Colonic mucosa (tissue), 4 donors: ENCODE results near the gene INTS6. TPM values are rescaled to one million over a fixed set of nuclear protein-coding genes. Genes with fewer than 3 reads are reported as not detected.

Experiments
- DNase-seq: peaks from one replicate; pipeline ENCODE4 v3.0.0-alpha.2; 2020
- H3K27ac ChIP-seq: fragments of 200-600 bp; one replicate; pipeline ENCODE4 v1.8.0; 2021
- H3K27me3 ChIP-seq: fragments of 200-600 bp; one replicate; pipeline ENCODE4 v1.8.0; 2021
- H3K36me3 ChIP-seq: fragments of 200-600 bp; one replicate; pipeline ENCODE4 v1.8.0; 2021
- H3K4me1 ChIP-seq: fragments of 200-600 bp; one replicate; pipeline ENCODE4 v1.8.0; 2021; ENCODE audit warnings: mild to moderate bottlenecking
- H3K4me3 ChIP-seq: fragments of 200-600 bp; one replicate; pipeline ENCODE4 v1.8.0; 2021
- H3K9ac ChIP-seq, 2 donors: one replicate each; pipeline ENCODE4 v1.7.0; 2013; ENCODE audit warnings: control low read depth in 2 of 2, low read depth in 2 of 2, low read length in 2 of 2
- H3K9me3 ChIP-seq: fragments of 200-600 bp; one replicate; pipeline ENCODE4 v1.8.0; 2021
- CTCF ChIP-seq: fragments of 200-600 bp; IDR thresholded peaks from one replicate; pipeline ENCODE4 v1.8.0; 2022; ENCODE audit warnings: antibody characterized with exemption, mild to moderate bottlenecking
- intact Hi-C: fragments of 100-400 bp; cut with DNase I; formaldehyde crosslinking; loops from one replicate; pipeline ENCODE4 v1.14.1; 2022
- total RNA-seq, 2 donors: library from RNA; stranded (reverse); fragmentation: NEBNext Ultra II Directional in 1 of 2; extraction: Animal tissue kit (Norgen Biotek cat#: 25700) in 1 of 2; gene quantifications; one replicate each; pipeline ENCODE4 v1.2.1, GENCODE V29; 2021
- donor health status: healthy.
- donor health status: DM: no; HTN: no; CAD: no.
- donor health status: DM: no; HTN: no; CAD: no.

The INTS6 gene
- total RNA-seq, 2 donors from 2014 or later = 30.8 to 32.3 TPM

- no peak overlapping the region for H3K4me3 ChIP-seq
- no peak for TF ChIP-seq CTCF
- no peak overlapping the region for H3K9ac ChIP-seq
- no peaks in the 10 kb centered on the region for H3K27me3 ChIP-seq
- no peak for DNase-seq
- no peaks in the 10 kb centered on the region for H3K9me3 ChIP-seq
- no peak overlapping the region for H3K27ac ChIP-seq
- no peaks in the 10 kb centered on the region for H3K4me1 ChIP-seq
- intact Hi-C loops = no loop called here
- H3K36me3 ChIP-seq = no peaks in the 10 kb centered on the region
Observed at GRCh38 chr13:51357928-51358595, 94.8 kb downstream of the INTS6 start.

GRCh38 chr13:51355217-51355616, 97.6 kb downstream of the INTS6 start:
- Histone ChIP-seq H3K9me3 (no peaks in the 10 kb centered on the region), H3K4me3 (no peak overlapping the region), H3K36me3 (no peaks in the 10 kb centered on the region), H3K27me3 (no peaks in the 10 kb centered on the region), H3K4me1 (no peaks in the 10 kb centered on the region), H3K9ac (no peak overlapping the region), H3K27ac (no peak overlapping the region)
- intact Hi-C loops = no loop called here
- TF ChIP-seq CTCF = no peak
- DNase-seq = no peak

GRCh38 chr13:51349016-51349415, 103.8 kb downstream of the INTS6 start:
- intact Hi-C loops = no loop called here

GRCh38 chr13:51348069-51348967, 104.5 kb downstream of the INTS6 start:
- Histone ChIP-seq H3K4me1 (no peaks in the 10 kb centered on the region), H3K36me3 (no peaks in the 10 kb centered on the region), H3K4me3 (no peak overlapping the region), H3K27ac (no peak overlapping the region), H3K9me3 (no peaks in the 10 kb centered on the region), H3K27me3 (no peaks in the 10 kb centered on the region), H3K9ac (no peak overlapping the region)
- TF ChIP-seq CTCF = no peak
- no peak for DNase-seq
- intact Hi-C loops = no loop called here

More at GRCh38 chr13:51349016-51349415, 103.8 kb downstream of the INTS6 start:
- Histone ChIP-seq H3K4me3 (no peak overlapping the region), H3K27ac (no peak overlapping the region), H3K9me3 (no peaks in the 10 kb centered on the region), H3K9ac (no peak overlapping the region), H3K27me3 (no peaks in the 10 kb centered on the region), H3K36me3 (no peaks in the 10 kb centered on the region), H3K4me1 (no peaks in the 10 kb centered on the region)
- TF ChIP-seq CTCF = no peak
- DNase-seq = no peak

- Histone ChIP-seq H3K9me3 (no peaks in the 10 kb centered on the region), H3K9ac (no peak overlapping the region), H3K27ac (no peak overlapping the region), H3K4me3 (no peak overlapping the region), H3K27me3 (no peaks in the 10 kb centered on the region), H3K36me3 (no peaks in the 10 kb centered on the region), H3K4me1 (no peaks in the 10 kb centered on the region)
- DNase-seq = no peak
- intact Hi-C loops = no loop called here
- no peak for TF ChIP-seq CTCF
Observed at GRCh38 chr13:51347099-51347498, 105.7 kb downstream of the INTS6 start.
